ENCODE results near the gene ZBTB40.

- TF ChIP-seq CTCF (conservative IDR thresholded peaks at IDR 0.05) (no peak), EZH2 (IDR thresholded peaks at IDR 0.05; ENCODE audit: low read depth) (no peak)
Observed at GRCh38 chr1:22524481-22524880, 72.8 kb downstream of the ZBTB40 start.
